ENCODE measurements around the gene CIC.

CIC gene

GRCh38 chr19:42303101-42303464, 34.0 kb downstream of the CIC start:
- Histone ChIP-seq H3K27ac (ENCODE audit: low read depth, low read length) (no peak overlapping the region), H3K27me3 (ENCODE audit: control insufficient read depth in 5 of 5, insufficient read depth in 4 of 5, low read length in 5 of 5) (peaks cover 0 to 12% (median 8%) of the 10 kb centered on the region in 5 donors), H3K9me3 (ENCODE audit: control insufficient read depth in 5 of 5, low read length in 5 of 5) (no peaks in the 10 kb centered on the region), H3K4me3 (ENCODE audit: low read depth in 1 of 5, low read length in 5 of 5) (peak overlapping the region in 3 of 5 donors; percentile 40 to 77 (median 72)), H3K9ac (ENCODE audit: low read length in 5 of 5) (no peak overlapping the region), H3K36me3 (ENCODE audit: control insufficient read depth in 5 of 5, insufficient read depth in 5 of 5, low read length in 5 of 5) (no peaks in the 10 kb centered on the region), H3K4me1 (ENCODE audit: control insufficient read depth in 5 of 5, insufficient read depth in 5 of 5, low read length in 5 of 5) (peaks cover 0 to 19% (median 16%) of the 10 kb centered on the region in 5 donors)

- Histone ChIP-seq H3K36me3 (ENCODE audit: control insufficient read depth in 5 of 5, insufficient read depth in 5 of 5, low read length in 5 of 5) (no peaks in the 10 kb centered on the region), H3K9ac (ENCODE audit: low read length in 5 of 5) (no peak overlapping the region), H3K4me3 (ENCODE audit: low read depth in 1 of 5, low read length in 5 of 5) (no peak overlapping the region)
These were observed 34.8 kb downstream of the CIC start for GRCh38 chr19:42303876-42304275.

DNA sequence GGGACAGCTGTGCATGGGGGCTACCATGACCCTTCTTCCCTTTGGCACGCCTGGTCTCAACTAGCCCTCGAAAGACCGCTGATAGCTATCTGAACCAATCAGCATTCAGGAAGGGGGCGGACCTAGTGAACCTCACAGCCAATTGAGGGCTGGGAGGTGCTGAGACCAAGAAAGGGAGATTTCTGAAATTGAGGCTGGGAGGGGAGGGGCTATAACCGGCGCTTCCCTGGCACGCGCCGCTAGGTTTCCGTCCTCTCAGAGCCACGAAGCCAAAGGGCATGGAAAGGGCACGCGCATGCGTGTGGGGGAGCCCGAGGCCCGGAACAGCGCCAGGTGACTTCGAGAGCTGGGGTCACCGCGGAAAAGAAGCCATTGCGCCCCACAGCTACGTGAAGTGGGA, 37.6 kb downstream of the CIC start:
- Histone ChIP-seq H3K27me3 (ENCODE audit: control insufficient read depth in 5 of 5, insufficient read depth in 4 of 5, low read length in 5 of 5) (peaks cover 0 to 22% (median 11%) of the 10 kb centered on the region in 5 donors), H3K4me1 (ENCODE audit: control insufficient read depth in 5 of 5, insufficient read depth in 5 of 5, low read length in 5 of 5) (peaks cover 0 to 16% (median 14%) of the 10 kb centered on the region in 5 donors), H3K36me3 (ENCODE audit: control insufficient read depth in 5 of 5, insufficient read depth in 5 of 5, low read length in 5 of 5) (no peaks in the 10 kb centered on the region), H3K27ac (ENCODE audit: low read depth, low read length) (no peak overlapping the region), H3K9ac (ENCODE audit: low read length in 5 of 5) (no peak overlapping the region), H3K4me3 (ENCODE audit: low read depth in 1 of 5, low read length in 5 of 5) (no peak overlapping the region), H3K9me3 (ENCODE audit: control insufficient read depth in 5 of 5, low read length in 5 of 5) (no peaks in the 10 kb centered on the region)

More at GRCh38 chr19:42303876-42304275, 34.8 kb downstream of the CIC start:
- Histone ChIP-seq H3K9me3 (ENCODE audit: control insufficient read depth in 5 of 5, low read length in 5 of 5) (no peaks in the 10 kb centered on the region), H3K27me3 (ENCODE audit: control insufficient read depth in 5 of 5, insufficient read depth in 4 of 5, low read length in 5 of 5) (peaks cover 0 to 12% (median 8%) of the 10 kb centered on the region in 5 donors), H3K27ac (ENCODE audit: low read depth, low read length) (no peak overlapping the region), H3K4me1 (ENCODE audit: control insufficient read depth in 5 of 5, insufficient read depth in 5 of 5, low read length in 5 of 5) (peaks cover 0 to 19% (median 16%) of the 10 kb centered on the region in 5 donors)

GRCh38 chr19:42309686-42310085, 40.6 kb downstream of the CIC start:
- no peaks in the 10 kb centered on the region for H3K36me3 ChIP-seq (ENCODE audit: control insufficient read depth in 5 of 5, insufficient read depth in 5 of 5, low read length in 5 of 5)
- no peak overlapping the region for H3K4me3 ChIP-seq (ENCODE audit: low read depth in 1 of 5, low read length in 5 of 5)
- no peak overlapping the region for H3K27ac ChIP-seq (ENCODE audit: low read depth, low read length)
- peaks cover 6 to 33% (median 25%) of the 10 kb centered on the region in 5 donors for H3K27me3 ChIP-seq (ENCODE audit: control insufficient read depth in 5 of 5, insufficient read depth in 4 of 5, low read length in 5 of 5)
- H3K4me1 ChIP-seq (ENCODE audit: control insufficient read depth in 5 of 5, insufficient read depth in 5 of 5, low read length in 5 of 5) = peaks cover 0 to 12% (median 7%) of the 10 kb centered on the region in 5 donors
- H3K9ac ChIP-seq (ENCODE audit: low read length in 5 of 5) = no peak overlapping the region
- H3K9me3 ChIP-seq (ENCODE audit: control insufficient read depth in 5 of 5, low read length in 5 of 5) = no peaks in the 10 kb centered on the region

GRCh38 chr19:42311657-42312056, 42.6 kb downstream of the CIC start:
- Histone ChIP-seq H3K36me3 (ENCODE audit: control insufficient read depth in 5 of 5, insufficient read depth in 5 of 5, low read length in 5 of 5) (no peaks in the 10 kb centered on the region), H3K9ac (ENCODE audit: low read length in 5 of 5) (no peak overlapping the region), H3K4me3 (ENCODE audit: low read depth in 1 of 5, low read length in 5 of 5) (no peak overlapping the region), H3K9me3 (ENCODE audit: control insufficient read depth in 5 of 5, low read length in 5 of 5) (no peaks in the 10 kb centered on the region), H3K27me3 (ENCODE audit: control insufficient read depth in 5 of 5, insufficient read depth in 4 of 5, low read length in 5 of 5) (peaks cover 6 to 38% (median 29%) of the 10 kb centered on the region in 5 donors), H3K27ac (ENCODE audit: low read depth, low read length) (no peak overlapping the region), H3K4me1 (ENCODE audit: control insufficient read depth in 5 of 5, insufficient read depth in 5 of 5, low read length in 5 of 5) (peaks cover 0 to 13% (median 7%) of the 10 kb centered on the region in 5 donors)

DNA sequence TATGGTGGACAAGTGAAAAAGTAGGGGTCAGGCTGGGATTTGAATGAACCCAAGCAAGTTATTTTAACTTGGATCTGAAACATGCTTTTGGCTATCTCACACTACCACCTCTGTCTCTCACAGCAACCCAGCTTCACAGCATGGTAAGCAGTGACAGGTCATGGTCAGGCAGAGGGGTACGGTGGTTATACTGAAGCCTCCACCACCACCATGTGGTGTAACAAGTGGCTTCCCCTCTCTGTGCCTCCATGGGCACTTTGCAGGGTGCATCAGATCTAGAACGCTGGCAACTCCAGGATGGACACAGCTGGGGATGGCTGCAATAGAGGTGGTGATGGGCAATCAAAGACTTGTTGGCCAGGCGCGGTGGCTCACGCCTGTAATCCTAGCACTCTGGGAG, 43.3 kb downstream of the CIC start:
- Histone ChIP-seq H3K4me3 (ENCODE audit: low read depth in 1 of 5, low read length in 5 of 5) (no peak overlapping the region), H3K4me1 (ENCODE audit: control insufficient read depth in 5 of 5, insufficient read depth in 5 of 5, low read length in 5 of 5) (peaks cover 0 to 18% (median 10%) of the 10 kb centered on the region in 5 donors), H3K27me3 (ENCODE audit: control insufficient read depth in 5 of 5, insufficient read depth in 4 of 5, low read length in 5 of 5) (peaks cover 6 to 39% (median 29%) of the 10 kb centered on the region in 5 donors), H3K9ac (ENCODE audit: low read length in 5 of 5) (no peak overlapping the region), H3K36me3 (ENCODE audit: control insufficient read depth in 5 of 5, insufficient read depth in 5 of 5, low read length in 5 of 5) (no peaks in the 10 kb centered on the region), H3K9me3 (ENCODE audit: control insufficient read depth in 5 of 5, low read length in 5 of 5) (no peaks in the 10 kb centered on the region), H3K27ac (ENCODE audit: low read depth, low read length) (no peak overlapping the region)

- peak within 1 kb of the TSS in 3 of 5 donors; percentile 29 to 46 (median 34) for H3K4me3 ChIP-seq (ENCODE audit: low read depth in 1 of 5, low read length in 5 of 5)
- no peaks in the 10 kb centered on the region for H3K36me3 ChIP-seq (ENCODE audit: control insufficient read depth in 5 of 5, insufficient read depth in 5 of 5, low read length in 5 of 5)
- no peaks in the 10 kb centered on the region for H3K9me3 ChIP-seq (ENCODE audit: control insufficient read depth in 5 of 5, low read length in 5 of 5)
- peaks cover 0 to 18% (median 10%) of the 10 kb centered on the region in 5 donors for H3K4me1 ChIP-seq (ENCODE audit: control insufficient read depth in 5 of 5, insufficient read depth in 5 of 5, low read length in 5 of 5)
- peaks cover 6 to 43% (median 29%) of the 10 kb centered on the region in 5 donors for H3K27me3 ChIP-seq (ENCODE audit: control insufficient read depth in 5 of 5, insufficient read depth in 4 of 5, low read length in 5 of 5)
- no peak within 1 kb of the TSS for H3K9ac ChIP-seq (ENCODE audit: low read length in 5 of 5)
- no peak within 1 kb of the TSS for H3K27ac ChIP-seq (ENCODE audit: low read depth, low read length)
These were observed 44.2 kb downstream of the CIC start, which contains the start of gene TMEM145 for GRCh38 chr19:42313096-42313839. Gene TMEM145 (plus strand): TSS chr19:42313309. CDS start chr19:42313377, 68 bp downstream.

DNA sequence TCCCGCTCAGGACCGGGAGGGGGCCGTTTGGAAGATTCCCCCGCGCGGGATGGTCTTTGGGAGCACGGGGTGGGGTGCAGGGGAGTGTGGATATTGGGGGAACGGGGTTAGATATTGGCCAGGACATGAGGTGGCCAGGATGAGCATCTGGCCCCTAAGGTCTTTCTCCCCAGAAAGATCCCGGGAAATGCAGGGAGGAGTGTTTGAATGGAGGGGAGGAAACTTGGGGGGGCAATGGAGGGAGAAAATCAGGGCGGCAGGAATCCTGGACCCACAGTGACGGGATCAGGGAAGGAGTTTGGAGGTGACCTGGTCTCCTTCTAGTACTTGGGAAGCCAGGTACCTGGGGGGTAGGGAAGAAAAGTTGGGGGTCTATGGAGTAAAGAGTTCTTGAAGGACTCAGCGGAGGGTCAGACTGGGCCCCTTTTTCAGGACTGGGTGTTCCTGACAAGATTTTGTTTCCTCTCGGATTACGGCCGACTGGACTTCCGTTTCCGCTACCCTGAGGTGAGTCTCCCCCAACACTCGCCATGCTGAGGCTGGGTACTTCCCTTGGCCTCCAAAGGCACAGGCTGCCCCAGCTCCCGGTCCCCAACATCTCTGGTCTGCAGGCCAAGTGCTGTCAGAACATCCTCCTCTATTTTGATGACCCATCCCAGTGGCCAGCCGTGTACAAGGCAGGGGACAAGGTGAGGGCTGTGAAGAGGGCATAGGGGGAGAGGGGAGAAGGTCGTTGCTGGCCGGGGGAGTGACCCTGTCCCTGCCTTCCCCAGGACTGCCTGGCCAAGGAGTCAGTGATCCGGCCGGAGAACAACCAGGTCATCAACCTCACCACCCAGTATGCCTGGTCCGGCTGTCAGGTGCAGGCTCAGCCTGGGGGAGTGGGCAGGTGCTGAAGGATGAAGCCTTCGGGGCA, 45.0 kb downstream of the CIC start:
- Histone ChIP-seq H3K9me3 (ENCODE audit: control insufficient read depth in 5 of 5, low read length in 5 of 5) (no peaks in the 10 kb centered on the region), H3K9ac (ENCODE audit: low read length in 5 of 5) (no peak overlapping the region), H3K36me3 (ENCODE audit: control insufficient read depth in 5 of 5, insufficient read depth in 5 of 5, low read length in 5 of 5) (no peaks in the 10 kb centered on the region), H3K27ac (ENCODE audit: low read depth, low read length) (no peak overlapping the region), H3K27me3 (ENCODE audit: control insufficient read depth in 5 of 5, insufficient read depth in 4 of 5, low read length in 5 of 5) (peaks cover 6 to 43% (median 29%) of the 10 kb centered on the region in 5 donors), H3K4me1 (ENCODE audit: control insufficient read depth in 5 of 5, insufficient read depth in 5 of 5, low read length in 5 of 5) (peaks cover 0 to 18% (median 10%) of the 10 kb centered on the region in 5 donors), H3K4me3 (ENCODE audit: low read depth in 1 of 5, low read length in 5 of 5) (peak overlapping the region in 1 of 5 donors; percentile 46)

GRCh38 chr19:42315024-42315423, 46.0 kb downstream of the CIC start:
- H3K9ac ChIP-seq (ENCODE audit: low read length in 5 of 5) = no peak overlapping the region
- H3K9me3 ChIP-seq (ENCODE audit: control insufficient read depth in 5 of 5, low read length in 5 of 5) = no peaks in the 10 kb centered on the region
- H3K36me3 ChIP-seq (ENCODE audit: control insufficient read depth in 5 of 5, insufficient read depth in 5 of 5, low read length in 5 of 5) = no peaks in the 10 kb centered on the region
- no peak overlapping the region for H3K27ac ChIP-seq (ENCODE audit: low read depth, low read length)
- no peak overlapping the region for H3K4me3 ChIP-seq (ENCODE audit: low read depth in 1 of 5, low read length in 5 of 5)
- H3K27me3 ChIP-seq (ENCODE audit: control insufficient read depth in 5 of 5, insufficient read depth in 4 of 5, low read length in 5 of 5) = peaks cover 5 to 43% (median 27%) of the 10 kb centered on the region in 5 donors
- H3K4me1 ChIP-seq (ENCODE audit: control insufficient read depth in 5 of 5, insufficient read depth in 5 of 5, low read length in 5 of 5) = peaks cover 0 to 18% (median 10%) of the 10 kb centered on the region in 5 donors

Data from subcutaneous abdominal adipose tissue (tissue), 5 donors.